Bronchial epithelial cell (primary cell): Measurements from ENCODE around the gene KNSTRN. TPM values are rescaled to one million over a fixed set of nuclear protein-coding genes. Genes with fewer than 3 reads are reported as not detected.

Source experiments
- DNase-seq: peaks from one replicate; pipeline ENCODE4 v3.0.0-alpha.2; 2010; ENCODE audit warnings: low read depth
- FAIRE-seq: peaks from 2 replicates; lab custom pipeline; 2011; peaks lifted over from hg19 to GRCh38; lab: Jason Lieb, UNC
- H3K27me3 ChIP-seq: 2 replicates; pipeline ENCODE4 v1.5.1; 2011; ENCODE audit warnings: low read length; ENCODE audit not compliant: control insufficient read depth, insufficient read depth
- H3K36me3 ChIP-seq: 2 replicates; pipeline ENCODE4 v1.5.1; 2011; ENCODE audit warnings: low read length; ENCODE audit not compliant: control insufficient read depth, insufficient read depth
- H3K4me3 ChIP-seq: 2 replicates; pipeline ENCODE4 v1.5.1; 2011; ENCODE audit warnings: mild to moderate bottlenecking, low read depth, low read length, control low read depth
- total RNA-seq: library from RNA; depleted of rRNA; stranded (reverse); fragments of >200 nt; gene quantifications from 2 replicates; pipeline ENCODE4 v1.2.1, GENCODE V29; 2014
- TF ChIP-seq, protein P1 (sequence below): IDR thresholded peaks from 2 replicates; pipeline ENCODE4 v1.5.1; 2011; ENCODE audit warnings: mild to moderate bottlenecking, moderate library complexity, low read length, control low read depth, inconsistent platforms; ENCODE audit not compliant: insufficient read depth, severe bottlenecking

The KNSTRN gene
- total RNA-seq, 1 donor from 2014 or later: 56.9 TPM

DNA sequence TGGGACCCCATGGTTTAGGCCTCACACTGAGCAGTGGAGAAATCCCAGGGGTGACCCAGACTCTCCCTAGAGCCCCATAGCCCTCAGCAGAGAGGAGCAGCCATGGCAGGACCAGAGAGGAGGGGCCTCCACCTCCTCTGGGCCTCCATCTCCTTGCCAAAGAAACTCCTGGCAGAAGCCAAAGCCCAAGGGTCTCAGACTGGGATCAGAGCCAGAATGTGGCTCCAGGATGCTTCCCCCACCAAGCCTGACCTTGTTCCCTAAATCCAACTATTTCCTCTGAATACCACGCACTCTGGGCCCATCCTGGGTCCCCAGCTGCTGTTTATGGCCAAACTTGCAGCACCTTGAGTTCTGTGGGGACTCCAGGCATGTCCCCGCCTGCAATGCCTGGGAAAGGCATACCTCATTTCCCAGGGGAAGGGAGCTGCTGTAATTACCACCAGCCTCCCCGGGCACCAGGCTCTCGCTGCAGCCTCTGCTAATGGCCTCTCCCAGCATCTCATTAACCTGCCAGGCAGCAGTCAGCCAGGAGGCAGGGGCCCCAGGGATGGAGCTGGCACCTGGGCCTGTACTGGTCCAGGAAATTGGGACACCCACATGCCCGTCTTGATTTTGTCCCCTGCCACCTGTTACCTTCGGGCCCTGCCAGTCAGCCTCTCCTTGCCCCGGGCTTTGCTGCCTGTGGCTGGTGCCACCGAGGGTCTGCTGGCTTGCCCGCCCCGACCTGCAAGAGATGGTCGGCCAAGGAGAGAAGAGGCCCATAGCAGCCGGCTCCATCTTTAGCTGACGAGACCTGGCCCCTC is 46.4 kb upstream of the KNSTRN start:
- DNase-seq: no peak
- Histone ChIP-seq H3K27me3 (no peaks in the 10 kb centered on the region), H3K4me3 (no peak overlapping the region), H3K36me3 (no peaks in the 10 kb centered on the region)
- no peak for FAIRE-seq
- TF ChIP-seq, protein P1, sequence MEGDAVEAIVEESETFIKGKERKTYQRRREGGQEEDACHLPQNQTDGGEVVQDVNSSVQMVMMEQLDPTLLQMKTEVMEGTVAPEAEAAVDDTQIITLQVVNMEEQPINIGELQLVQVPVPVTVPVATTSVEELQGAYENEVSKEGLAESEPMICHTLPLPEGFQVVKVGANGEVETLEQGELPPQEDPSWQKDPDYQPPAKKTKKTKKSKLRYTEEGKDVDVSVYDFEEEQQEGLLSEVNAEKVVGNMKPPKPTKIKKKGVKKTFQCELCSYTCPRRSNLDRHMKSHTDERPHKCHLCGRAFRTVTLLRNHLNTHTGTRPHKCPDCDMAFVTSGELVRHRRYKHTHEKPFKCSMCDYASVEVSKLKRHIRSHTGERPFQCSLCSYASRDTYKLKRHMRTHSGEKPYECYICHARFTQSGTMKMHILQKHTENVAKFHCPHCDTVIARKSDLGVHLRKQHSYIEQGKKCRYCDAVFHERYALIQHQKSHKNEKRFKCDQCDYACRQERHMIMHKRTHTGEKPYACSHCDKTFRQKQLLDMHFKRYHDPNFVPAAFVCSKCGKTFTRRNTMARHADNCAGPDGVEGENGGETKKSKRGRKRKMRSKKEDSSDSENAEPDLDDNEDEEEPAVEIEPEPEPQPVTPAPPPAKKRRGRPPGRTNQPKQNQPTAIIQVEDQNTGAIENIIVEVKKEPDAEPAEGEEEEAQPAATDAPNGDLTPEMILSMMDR: no peak

DNA sequence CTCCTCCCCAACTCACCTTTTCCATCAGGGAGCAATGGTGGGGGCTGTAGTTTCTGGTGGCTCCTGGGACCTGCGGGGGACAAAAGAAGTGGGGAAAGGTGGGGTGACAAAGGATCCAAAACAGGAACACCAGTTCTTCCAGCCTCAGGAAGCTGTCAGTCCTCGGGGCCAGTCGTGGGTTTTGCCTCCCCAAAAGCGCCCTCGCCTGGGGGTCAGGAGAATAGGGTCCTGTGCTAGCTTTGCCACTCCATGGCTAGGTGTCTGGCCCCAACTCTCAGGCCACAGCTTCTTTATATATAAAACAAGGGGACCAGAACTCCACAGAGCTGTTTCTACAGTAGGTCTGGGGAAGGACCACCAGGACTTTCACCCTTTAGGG is 45.8 kb upstream of the KNSTRN start:
- H3K36me3 ChIP-seq: no peaks in the 10 kb centered on the region
- no peak for FAIRE-seq
- TF ChIP-seq, protein P1: no peak
- H3K27me3 ChIP-seq: no peaks in the 10 kb centered on the region
- no peak overlapping the region for H3K4me3 ChIP-seq
- no peak for DNase-seq

DNA sequence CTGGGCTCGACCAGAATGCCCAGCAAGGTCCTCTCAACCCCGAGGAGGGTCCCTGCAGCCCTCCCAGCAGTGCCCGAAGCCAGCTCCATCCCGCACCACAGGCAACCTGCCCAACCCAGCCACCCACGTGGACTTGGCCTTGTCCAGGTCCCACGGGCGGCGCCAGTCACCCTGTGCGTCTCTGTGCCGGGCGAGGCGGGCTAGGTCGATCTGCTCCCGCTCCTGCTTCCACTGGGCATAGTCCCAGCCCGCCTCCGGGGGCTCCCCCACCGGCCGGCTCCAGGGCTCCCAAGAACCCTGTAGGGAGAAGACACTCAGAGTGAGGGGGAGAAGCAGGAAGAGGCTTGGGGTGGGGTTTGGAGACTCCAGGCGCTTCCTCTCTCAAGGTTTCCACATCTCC is 44.9 kb upstream of the KNSTRN start:
- TF ChIP-seq, protein P1: no peak
- no peak for DNase-seq
- H3K4me3 ChIP-seq: no peak overlapping the region
- FAIRE-seq: no peak
- no peaks in the 10 kb centered on the region for H3K27me3 ChIP-seq
- H3K36me3 ChIP-seq: no peaks in the 10 kb centered on the region

DNA sequence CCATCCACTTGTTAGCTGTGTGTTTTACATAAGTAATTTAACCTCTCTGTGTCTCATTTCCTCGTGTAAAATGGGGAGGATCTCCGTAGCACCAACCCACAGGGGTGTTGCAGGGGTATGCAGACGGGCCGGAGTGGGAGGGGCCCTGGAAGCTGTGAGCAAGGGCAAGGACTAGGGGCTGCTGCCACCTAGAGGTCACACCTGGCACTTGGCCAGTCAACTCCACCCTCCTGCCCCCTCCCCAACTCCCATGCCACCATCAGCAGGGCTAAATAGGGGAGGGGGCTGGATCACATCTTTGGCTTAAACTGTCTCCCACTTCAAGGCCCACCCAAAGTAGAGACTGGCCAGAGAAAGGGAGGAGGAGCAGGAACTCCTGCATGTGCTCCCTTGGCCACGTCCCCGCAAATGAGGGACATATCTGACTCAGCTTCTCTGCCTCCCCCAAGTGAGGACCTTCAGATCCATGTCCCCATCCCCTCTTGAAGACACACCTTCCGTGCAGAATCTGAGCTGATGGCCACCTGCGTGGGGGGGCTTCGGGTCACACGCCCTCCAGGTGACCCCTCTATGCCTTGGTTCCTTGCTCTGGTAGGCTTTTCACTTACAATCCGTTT is 44.4 kb upstream of the KNSTRN start:
- H3K27me3 ChIP-seq: no peaks in the 10 kb centered on the region
- H3K4me3 ChIP-seq: no peak overlapping the region
- FAIRE-seq (no peak), DNase-seq (no peak)
- H3K36me3 ChIP-seq: no peaks in the 10 kb centered on the region
- TF ChIP-seq, protein P1: peak; percentile 89

DNA sequence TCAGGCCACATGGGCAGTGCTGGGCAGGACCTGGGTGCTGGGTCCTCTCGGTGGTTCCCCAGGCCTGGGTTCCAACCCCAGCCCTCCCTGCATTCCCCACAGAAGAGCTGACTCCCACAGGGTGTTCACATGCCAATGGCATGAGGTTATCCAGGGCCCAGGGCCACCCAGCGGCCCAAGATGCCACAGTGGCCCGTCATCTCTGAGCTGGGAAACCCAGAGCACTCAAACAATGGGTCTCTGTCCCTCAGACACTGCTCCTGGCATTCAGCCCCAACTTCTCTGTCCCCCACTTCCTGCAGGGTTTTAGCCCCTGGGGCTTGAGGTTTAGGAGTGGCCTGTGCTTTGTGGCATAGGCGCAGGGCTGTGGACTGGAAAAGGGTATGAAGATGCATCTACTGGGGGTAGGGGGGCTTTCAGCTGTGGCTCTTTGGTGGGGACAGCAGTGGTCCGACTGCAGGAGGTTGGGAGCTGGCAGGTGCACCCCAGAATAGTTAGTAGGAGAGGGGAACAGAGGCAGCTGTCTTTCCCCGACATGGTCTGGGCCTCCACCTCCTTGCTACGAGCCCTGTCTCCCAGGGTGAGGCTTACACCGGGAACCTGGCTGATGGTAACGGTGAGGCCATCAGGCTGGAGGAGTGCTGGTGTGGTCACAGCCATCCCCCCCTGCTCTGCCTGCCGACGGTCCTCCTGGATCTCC is 43.5 kb upstream of the KNSTRN start:
- Histone ChIP-seq H3K36me3 (no peaks in the 10 kb centered on the region), H3K27me3 (no peaks in the 10 kb centered on the region), H3K4me3 (no peak overlapping the region)
- TF ChIP-seq, protein P1: no peak
- FAIRE-seq (no peak), DNase-seq (peak; percentile 77)
